Measurements from ENCODE around the gene AGTRAP.

Gene AGTRAP

DNA sequence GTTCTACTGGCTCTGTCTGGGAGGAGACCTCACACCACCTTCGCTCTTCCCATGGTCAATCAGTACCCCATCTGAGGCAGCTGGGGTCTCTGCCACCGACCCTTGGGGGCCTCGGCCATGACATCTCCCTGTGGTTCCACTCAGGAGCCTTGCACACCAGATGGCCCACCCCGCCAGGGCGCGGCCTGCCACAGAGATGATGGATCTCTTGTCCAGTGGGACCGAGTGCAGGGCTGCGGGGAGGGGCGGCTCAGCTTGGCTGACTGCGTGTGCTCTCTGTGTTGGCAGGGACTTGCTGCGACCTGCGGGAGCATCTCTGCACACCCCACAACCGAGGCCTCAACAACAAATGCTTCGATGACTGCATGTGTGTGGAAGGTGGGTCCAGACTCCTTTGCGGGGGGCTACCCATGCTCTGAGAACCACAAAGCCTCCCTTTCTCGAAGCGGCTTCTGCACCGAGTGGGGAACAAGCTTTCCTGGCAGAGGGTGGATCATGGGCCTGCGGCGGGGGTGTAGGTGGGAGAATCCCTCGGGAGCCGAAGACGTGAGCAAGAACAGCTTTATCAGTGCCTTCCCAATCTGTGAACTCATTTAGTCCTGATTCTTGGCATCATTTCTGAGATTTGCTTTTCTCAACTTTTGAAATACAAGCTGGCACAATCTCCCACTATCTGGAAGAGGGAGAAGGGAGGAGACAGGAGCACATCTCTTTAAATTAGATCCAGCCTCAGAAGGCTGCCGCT lies 20.9 kb upstream of the AGTRAP start:
- no peak for DNase-seq
- no peak overlapping the region for H3K4me3 ChIP-seq (ENCODE audit: insufficient read depth in 1 of 2, low read depth in 1 of 2, low read length in 2 of 2)
- H2BK15ac ChIP-seq (ENCODE audit: low read depth, poor library complexity, severe bottlenecking): no peak overlapping the region
- no peak overlapping the region for H3K23ac ChIP-seq (ENCODE audit: low read length in 2 of 2)
- H3K14ac ChIP-seq (ENCODE audit: low read length in 2 of 2): no peak overlapping the region
- no peaks in the 10 kb centered on the region for H3K36me3 ChIP-seq (ENCODE audit: control insufficient read depth in 1 of 2, insufficient read depth in 2 of 2, low read depth in 1 of 2, low read length in 2 of 2)
- WGBS: 91% methylated on average over 23 of the region's 24 CpGs
- no peak overlapping the region for H4K8ac ChIP-seq (ENCODE audit: low read length)
- H3K4ac ChIP-seq (ENCODE audit: low read depth in 1 of 2, low read length in 2 of 2): no peak overlapping the region
- no peak overlapping the region for H2AFZ ChIP-seq (ENCODE audit: low read depth, low read length)
- no peak overlapping the region for H3K4me2 ChIP-seq (ENCODE audit: low read length, poor library complexity, severe bottlenecking)
- no peak overlapping the region for H2BK120ac ChIP-seq (ENCODE audit: low read depth, low read length)
- H2AK5ac ChIP-seq (ENCODE audit: low read length, severe bottlenecking): no peak overlapping the region
- H3K79me1 ChIP-seq (replicated peaks; ENCODE audit: low read length, poor library complexity, severe bottlenecking): no peaks in the 10 kb centered on the region
- no peak overlapping the region for H3K18ac ChIP-seq (ENCODE audit: low read depth in 1 of 2, low read length in 2 of 2)
- no peak overlapping the region for H4K91ac ChIP-seq (ENCODE audit: low read length)
- H2BK5ac ChIP-seq (ENCODE audit: low read depth, low read length, poor library complexity, severe bottlenecking): no peak overlapping the region
- H2BK12ac ChIP-seq (ENCODE audit: low read length in 2 of 2): no peak overlapping the region
- no peaks in the 10 kb centered on the region for H3K9me3 ChIP-seq (ENCODE audit: control insufficient read depth, low read length)
- peaks cover 36 to 74% of the 10 kb centered on the region in 2 experiments for H3K27me3 ChIP-seq (ENCODE audit: control insufficient read depth in 1 of 2, insufficient read depth in 1 of 2, low read length in 2 of 2)
- no peak overlapping the region for H3K27ac ChIP-seq (ENCODE audit: low read length, poor library complexity, severe bottlenecking)
- peaks cover 3% of the 10 kb centered on the region for H3K4me1 ChIP-seq (ENCODE audit: control insufficient read depth, insufficient read depth, low read depth, low read length)
- no peak overlapping the region for H3K9ac ChIP-seq (ENCODE audit: low read length)

DNA sequence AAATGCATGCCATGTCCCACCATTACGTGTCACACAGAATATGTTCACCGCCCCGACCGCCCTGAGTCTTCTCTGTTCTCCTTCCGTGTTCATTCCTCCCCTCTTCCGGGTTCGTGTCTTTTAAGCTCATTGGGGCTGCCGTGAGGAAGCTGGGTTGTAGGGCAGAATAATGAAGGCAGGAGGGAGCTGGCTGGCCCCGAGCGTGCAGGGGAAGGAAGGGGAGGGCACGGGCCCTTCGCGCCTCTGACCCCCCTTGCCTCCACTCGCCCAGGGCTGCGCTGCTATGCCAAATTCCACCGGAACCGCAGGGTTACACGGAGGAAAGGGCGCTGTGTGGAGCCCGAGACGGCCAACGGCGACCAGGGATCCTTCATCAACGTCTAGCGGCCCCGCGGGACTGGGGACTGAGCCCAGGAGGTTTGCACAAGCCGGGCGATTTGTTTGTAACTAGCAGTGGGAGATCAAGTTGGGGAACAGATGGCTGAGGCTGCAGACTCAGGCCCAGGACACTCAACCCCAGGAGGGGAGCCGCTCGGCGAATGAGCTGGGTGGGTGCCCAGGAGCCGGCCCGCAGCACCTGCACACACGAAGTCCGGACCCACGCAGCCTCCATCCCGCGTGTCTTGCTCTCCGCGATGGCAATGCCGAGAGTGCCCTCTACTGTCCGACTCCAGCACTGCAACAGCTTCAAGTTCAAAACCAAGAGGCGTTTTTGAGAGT lies 16.5 kb upstream of the AGTRAP start:
- DNase-seq: peak; percentile 56
- Histone ChIP-seq H3K27me3 (ENCODE audit: control insufficient read depth in 1 of 2, insufficient read depth in 1 of 2, low read length in 2 of 2) (peaks cover 44 to 70% of the 10 kb centered on the region in 2 experiments), H3K9ac (ENCODE audit: low read length) (peak overlapping the region; percentile 50), H3K27ac (ENCODE audit: low read length, poor library complexity, severe bottlenecking) (no peak overlapping the region), H3K4ac (ENCODE audit: low read depth in 1 of 2, low read length in 2 of 2) (no peak overlapping the region), H2BK15ac (ENCODE audit: low read depth, poor library complexity, severe bottlenecking) (no peak overlapping the region), H3K4me3 (ENCODE audit: insufficient read depth in 1 of 2, low read depth in 1 of 2, low read length in 2 of 2) (peak overlapping the region in 1 of 2 experiments; percentile 63), H4K91ac (ENCODE audit: low read length) (no peak overlapping the region), H2BK5ac (ENCODE audit: low read depth, low read length, poor library complexity, severe bottlenecking) (no peak overlapping the region), H3K4me2 (ENCODE audit: low read length, poor library complexity, severe bottlenecking) (no peak overlapping the region), H2AFZ (ENCODE audit: low read depth, low read length) (no peak overlapping the region), H2BK120ac (ENCODE audit: low read depth, low read length) (no peak overlapping the region), H4K8ac (ENCODE audit: low read length) (no peak overlapping the region), H3K9me3 (ENCODE audit: control insufficient read depth, low read length) (no peaks in the 10 kb centered on the region), H3K79me1 (replicated peaks; ENCODE audit: low read length, poor library complexity, severe bottlenecking) (no peaks in the 10 kb centered on the region), H3K23ac (ENCODE audit: low read length in 2 of 2) (peak overlapping the region in 1 of 2 experiments; percentile 26), H2AK5ac (ENCODE audit: low read length, severe bottlenecking) (no peak overlapping the region), H2BK12ac (ENCODE audit: low read length in 2 of 2) (no peak overlapping the region), H3K36me3 (ENCODE audit: control insufficient read depth in 1 of 2, insufficient read depth in 2 of 2, low read depth in 1 of 2, low read length in 2 of 2) (no peaks in the 10 kb centered on the region), H3K4me1 (ENCODE audit: control insufficient read depth, insufficient read depth, low read depth, low read length) (peaks cover 3% of the 10 kb centered on the region), H3K14ac (ENCODE audit: low read length in 2 of 2) (no peak overlapping the region), H3K18ac (ENCODE audit: low read depth in 1 of 2, low read length in 2 of 2) (no peak overlapping the region)
- 53% methylated on average over 42 of the region's 44 CpGs for WGBS

DNA sequence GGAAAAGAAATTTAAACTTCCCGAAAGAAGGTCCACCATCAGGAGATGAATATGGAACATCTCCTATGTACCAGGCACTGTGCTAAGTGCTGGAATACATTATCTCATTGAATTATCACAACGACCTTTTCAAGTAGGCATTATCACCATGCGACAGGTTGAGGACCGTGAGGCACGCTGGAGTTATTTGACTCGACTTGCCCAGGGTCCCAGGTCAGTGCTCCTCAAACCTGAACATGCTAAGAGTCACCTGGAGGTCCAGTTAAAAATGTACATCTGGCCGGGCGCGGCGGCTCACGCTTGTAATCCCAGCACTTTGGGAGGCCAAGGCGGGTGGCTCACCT lies 15.9 kb upstream of the AGTRAP start:
- Histone ChIP-seq H2BK12ac (ENCODE audit: low read length in 2 of 2) (no peak overlapping the region), H4K91ac (ENCODE audit: low read length) (no peak overlapping the region), H3K4me3 (ENCODE audit: insufficient read depth in 1 of 2, low read depth in 1 of 2, low read length in 2 of 2) (no peak overlapping the region), H3K27me3 (ENCODE audit: control insufficient read depth in 1 of 2, insufficient read depth in 1 of 2, low read length in 2 of 2) (peaks cover 38 to 70% of the 10 kb centered on the region in 2 experiments), H3K4me2 (ENCODE audit: low read length, poor library complexity, severe bottlenecking) (no peak overlapping the region), H2BK120ac (ENCODE audit: low read depth, low read length) (no peak overlapping the region), H3K27ac (ENCODE audit: low read length, poor library complexity, severe bottlenecking) (no peak overlapping the region), H2AK5ac (ENCODE audit: low read length, severe bottlenecking) (no peak overlapping the region), H3K23ac (ENCODE audit: low read length in 2 of 2) (no peak overlapping the region), H3K4me1 (ENCODE audit: control insufficient read depth, insufficient read depth, low read depth, low read length) (peaks cover 3% of the 10 kb centered on the region), H2BK15ac (ENCODE audit: low read depth, poor library complexity, severe bottlenecking) (no peak overlapping the region), H2BK5ac (ENCODE audit: low read depth, low read length, poor library complexity, severe bottlenecking) (no peak overlapping the region), H3K18ac (ENCODE audit: low read depth in 1 of 2, low read length in 2 of 2) (no peak overlapping the region), H3K14ac (ENCODE audit: low read length in 2 of 2) (no peak overlapping the region), H4K8ac (ENCODE audit: low read length) (no peak overlapping the region), H3K36me3 (ENCODE audit: control insufficient read depth in 1 of 2, insufficient read depth in 2 of 2, low read depth in 1 of 2, low read length in 2 of 2) (no peaks in the 10 kb centered on the region), H3K9me3 (ENCODE audit: control insufficient read depth, low read length) (no peaks in the 10 kb centered on the region), H3K4ac (ENCODE audit: low read depth in 1 of 2, low read length in 2 of 2) (no peak overlapping the region), H2AFZ (ENCODE audit: low read depth, low read length) (no peak overlapping the region), H3K9ac (ENCODE audit: low read length) (no peak overlapping the region), H3K79me1 (replicated peaks; ENCODE audit: low read length, poor library complexity, severe bottlenecking) (no peaks in the 10 kb centered on the region)
- 80% methylated on average over 12 of the region's 12 CpGs for WGBS
- no peak for DNase-seq

DNA sequence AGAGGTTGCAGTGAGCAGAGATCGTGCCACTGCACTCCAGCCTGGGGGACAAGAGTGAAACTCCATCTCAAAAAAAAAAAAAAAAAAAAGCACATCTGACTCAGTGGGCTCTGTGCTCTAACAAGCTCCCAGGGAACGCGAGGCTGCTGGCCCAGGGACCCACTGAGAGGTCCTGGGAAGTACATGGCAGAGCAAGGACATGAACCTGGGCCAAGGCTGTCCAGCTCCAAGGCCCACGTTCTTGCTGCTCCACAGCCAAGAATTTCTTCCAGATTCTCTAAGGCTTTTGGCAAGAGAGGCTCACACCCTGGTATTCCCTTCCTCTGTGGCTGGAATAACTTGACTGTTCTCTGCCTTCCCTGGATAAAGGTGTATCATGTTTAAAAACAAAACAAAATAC lies 15.4 kb upstream of the AGTRAP start:
- no peak overlapping the region for H4K91ac ChIP-seq (ENCODE audit: low read length)
- H2AK5ac ChIP-seq (ENCODE audit: low read length, severe bottlenecking): no peak overlapping the region

More for the DNA sequence above, 15.4 kb upstream of the AGTRAP start:
- Histone ChIP-seq H2BK120ac (ENCODE audit: low read depth, low read length) (no peak overlapping the region), H3K18ac (ENCODE audit: low read depth in 1 of 2, low read length in 2 of 2) (no peak overlapping the region), H2BK15ac (ENCODE audit: low read depth, poor library complexity, severe bottlenecking) (no peak overlapping the region), H3K23ac (ENCODE audit: low read length in 2 of 2) (no peak overlapping the region), H2AFZ (ENCODE audit: low read depth, low read length) (no peak overlapping the region), H3K4me2 (ENCODE audit: low read length, poor library complexity, severe bottlenecking) (no peak overlapping the region), H2BK5ac (ENCODE audit: low read depth, low read length, poor library complexity, severe bottlenecking) (no peak overlapping the region), H3K36me3 (ENCODE audit: control insufficient read depth in 1 of 2, insufficient read depth in 2 of 2, low read depth in 1 of 2, low read length in 2 of 2) (no peaks in the 10 kb centered on the region), H3K14ac (ENCODE audit: low read length in 2 of 2) (no peak overlapping the region), H3K9ac (ENCODE audit: low read length) (no peak overlapping the region), H2BK12ac (ENCODE audit: low read length in 2 of 2) (no peak overlapping the region), H3K4me3 (ENCODE audit: insufficient read depth in 1 of 2, low read depth in 1 of 2, low read length in 2 of 2) (no peak overlapping the region), H3K9me3 (ENCODE audit: control insufficient read depth, low read length) (no peaks in the 10 kb centered on the region), H3K4me1 (ENCODE audit: control insufficient read depth, insufficient read depth, low read depth, low read length) (peaks cover 3% of the 10 kb centered on the region), H3K79me1 (replicated peaks; ENCODE audit: low read length, poor library complexity, severe bottlenecking) (no peaks in the 10 kb centered on the region), H3K27me3 (ENCODE audit: control insufficient read depth in 1 of 2, insufficient read depth in 1 of 2, low read length in 2 of 2) (peaks cover 33 to 69% of the 10 kb centered on the region in 2 experiments), H3K4ac (ENCODE audit: low read depth in 1 of 2, low read length in 2 of 2) (no peak overlapping the region), H3K27ac (ENCODE audit: low read length, poor library complexity, severe bottlenecking) (no peak overlapping the region), H4K8ac (ENCODE audit: low read length) (no peak overlapping the region)
- WGBS: 72% methylated on average over 4 of the region's 4 CpGs
- DNase-seq: no peak
